HepG2 (cell line): Measurements from ENCODE around the gene TTYH2. TPM values are rescaled to one million over a fixed set of nuclear protein-coding genes. Genes with fewer than 3 reads are reported as not detected.

ENCODE experiments used
- ATAC-seq: fragments of 200-7000 bp; cut with Tn5 transposase; 3 replicates; pipeline ENCODE4 v1.9.1; 2020; ENCODE audit warnings: mild to moderate bottlenecking, moderate library complexity
- BruUV-seq: library from RNA; stranded (reverse); fragments of 400-500 nt; replicated peaks from 2 replicates; lab custom pipeline; 2021; lab: Mats Ljungman, UMichigan
- CTCF ChIA-PET: fragments of 300-600 bp; formaldehyde crosslinking; extraction: SDS; loops from one replicate; lab custom pipeline; 2021; ENCODE audit warnings: low total read pairs, inconsistent platforms, low intra/inter-chr PET ratio; lab: Yijun Ruan, JAX
- POLR2A ChIA-PET: fragments of 350-600 bp; sonication (Branson Sonifier 250); formaldehyde crosslinking; loops from one replicate; lab custom pipeline; 2020; ENCODE audit warnings: antibody characterized with exemption, inconsistent platforms; lab: Yijun Ruan, JAX
- DNase-seq: peaks from one replicate; pipeline ENCODE4 v3.0.0-alpha.2; 2015; ENCODE audit warnings: low spot score
- FAIRE-seq: peaks from 3 replicates; lab custom pipeline; 2011; peaks lifted over from hg19 to GRCh38; lab: Jason Lieb, UNC
- H2AFZ ChIP-seq: one replicate; pipeline ENCODE4 v1.6.1; 2011; ENCODE audit warnings: low read length, inconsistent platforms
- H3K27ac ChIP-seq: fragments of 300-600 bp; 3 replicates; pipeline ENCODE4 v1.8.0; 2011; ENCODE audit warnings: mixed run types, mild to moderate bottlenecking, mixed read lengths, low read length, inconsistent platforms; ENCODE audit not compliant: insufficient read depth; ENCODE audit errors: extremely low read length
- H3K27me3 ChIP-seq, 2 experiments: fragments of 200-600 bp in 1 of 2; 2 replicates in 1 of 2; 3 replicates in 1 of 2; pipeline versions ENCODE4 v1.6.0 to v1.8.0; 2011; ENCODE audit warnings: low read length in 2 of 2, mild to moderate bottlenecking in 2 of 2, moderate library complexity in 2 of 2, inconsistent platforms in 1 of 2; ENCODE audit not compliant: insufficient read depth in 2 of 2, control insufficient read depth in 1 of 2
- H3K36me3 ChIP-seq, 2 experiments: fragments of 200-600 bp in 1 of 2; replicated peaks in 1 of 2; 2 replicates in 1 of 2; 3 replicates in 1 of 2; pipeline versions ENCODE4 v1.5.1 to v1.8.0; 2011; ENCODE audit warnings: low read length in 2 of 2, inconsistent platforms in 1 of 2; ENCODE audit not compliant: insufficient read depth in 2 of 2, control insufficient read depth in 1 of 2
- H3K4me1 ChIP-seq: 2 replicates; pipeline ENCODE4 v1.5.1; 2012; ENCODE audit warnings: low read length, inconsistent platforms; ENCODE audit not compliant: insufficient read depth
- H3K4me2 ChIP-seq: 2 replicates; pipeline ENCODE4 v1.6.0; 2011; ENCODE audit warnings: low read depth, low read length, inconsistent platforms
- H3K4me3 ChIP-seq, 3 experiments: fragments of 200-600 bp in 1 of 3; sonication (generic), shearing (Covaris generic) in 1 of 3; replicated peaks in 1 of 3; 2 replicates each; pipeline ENCODE4 v1.5.1; 2011 to 2016; ENCODE audit warnings: low read length in 3 of 3, inconsistent platforms in 2 of 3, low read depth in 2 of 3, mild to moderate bottlenecking in 2 of 3, control low read depth in 1 of 3, mixed read lengths in 1 of 3; ENCODE audit not compliant: insufficient read depth in 1 of 3
- H3K79me2 ChIP-seq: one replicate; pipeline ENCODE4 v1.6.1; 2011; ENCODE audit warnings: low read length, inconsistent platforms; ENCODE audit not compliant: insufficient read depth
- H3K9ac ChIP-seq: 2 replicates; pipeline ENCODE4 v1.6.0; 2011; ENCODE audit warnings: mild to moderate bottlenecking, low read depth, low read length, inconsistent platforms; ENCODE audit not compliant: insufficient read depth
- H3K9me3 ChIP-seq: 2 replicates; pipeline ENCODE4 v1.5.1; 2012; ENCODE audit warnings: mild to moderate bottlenecking, low read length
- H4K20me1 ChIP-seq: 2 replicates; pipeline ENCODE4 v1.6.0; 2011; ENCODE audit warnings: inconsistent platforms, mild to moderate bottlenecking, low read length, moderate library complexity; ENCODE audit not compliant: insufficient read depth
- BCL6 ChIP-seq: IDR thresholded peaks from 2 replicates; pipeline ENCODE4 v1.6.1; 2016; ENCODE audit warnings: missing genetic modification reagents, missing compliant biosample characterization
- ETV5 ChIP-seq: IDR thresholded peaks from 2 replicates; pipeline ENCODE4 v1.6.1; 2018; ENCODE audit warnings: missing biosample characterization, missing genetic modification reagents, inconsistent platforms, borderline replicate concordance
- NFIC ChIP-seq: IDR thresholded peaks from 2 replicates; pipeline ENCODE4 v1.6.1; 2012; ENCODE audit warnings: mild to moderate bottlenecking, low read length, inconsistent platforms
- POLR2AphosphoS2 ChIP-seq: IDR thresholded peaks from 2 replicates; pipeline ENCODE4 v1.6.1; 2011; ENCODE audit warnings: low read depth, low read length, improper control_type of control experiment
- PTBP1 ChIP-seq: fragments of 200-400 bp; formaldehyde crosslinking; IDR thresholded peaks from 2 replicates; pipeline ENCODE4 v1.6.1; 2018; ENCODE audit warnings: low read length, low read depth; ENCODE audit not compliant: poor library complexity, severe bottlenecking
- RARA ChIP-seq: IDR thresholded peaks from 2 replicates; pipeline ENCODE4 v1.6.1; 2016; ENCODE audit warnings: missing genetic modification reagents, missing compliant biosample characterization
- ZNF276 ChIP-seq: sonication (generic); formaldehyde crosslinking; IDR thresholded peaks from 2 replicates; pipeline ENCODE4 v1.4.0; 2020; ENCODE audit warnings: mild to moderate bottlenecking, low read depth, missing genetic modification reagents
- ZNF282 ChIP-seq: fragments of 450-650 bp; IDR thresholded peaks from 2 replicates; pipeline ENCODE4 v1.6.1; 2018; ENCODE audit not compliant: partially characterized antibody
- ZNF326 ChIP-seq: sonication (generic); formaldehyde crosslinking; IDR thresholded peaks from 2 replicates; pipeline ENCODE4 v1.4.0; 2020; ENCODE audit warnings: missing genetic modification reagents, borderline replicate concordance
- ZNF430 ChIP-seq: sonication (generic); formaldehyde crosslinking; IDR thresholded peaks from 2 replicates; pipeline ENCODE4 v1.9.0; 2021; ENCODE audit warnings: mild to moderate bottlenecking, missing genetic modification reagents
- ZNF605 ChIP-seq: sonication (generic); formaldehyde crosslinking; IDR thresholded peaks from 2 replicates; pipeline ENCODE4 v1.8.0; 2022; ENCODE audit warnings: mild to moderate bottlenecking, missing genetic modification reagents
- ZNF619 ChIP-seq: sonication (generic); formaldehyde crosslinking; IDR thresholded peaks from 2 replicates; pipeline ENCODE4 v1.4.0; 2020; ENCODE audit warnings: mild to moderate bottlenecking, missing genetic modification reagents
- ZNF761 ChIP-seq: sonication (generic); formaldehyde crosslinking; conservative IDR thresholded peaks from 2 replicates; pipeline ENCODE4 v1.4.0; 2020; ENCODE audit warnings: mild to moderate bottlenecking, missing genetic modification reagents
- ZNF776 ChIP-seq: sonication (generic); formaldehyde crosslinking; IDR thresholded peaks from 2 replicates; pipeline ENCODE4 v1.4.0; 2020; ENCODE audit warnings: mild to moderate bottlenecking, missing genetic modification reagents
- ZNF800 ChIP-seq: sonication (generic); formaldehyde crosslinking; IDR thresholded peaks from 2 replicates; pipeline ENCODE4 v1.4.0; 2020; ENCODE audit warnings: missing genetic modification reagents
- ZNF841 ChIP-seq: sonication (generic); formaldehyde crosslinking; IDR thresholded peaks from 2 replicates; pipeline ENCODE4 v1.8.1; 2023; ENCODE audit warnings: missing genetic modification reagents, borderline replicate concordance
- WGBS: methylation state at CpG from one replicate; pipeline ENCODE4 v1.1.6; 2017; ENCODE audit warnings: low lambda C conversion rate; 5-methylcytosine and 5-hydroxymethylcytosine counted together
- in situ Hi-C: cut with HindIII; loops from 2 replicates; pipeline ENCODE4 v1.10.0; 2017; ENCODE audit warnings: low pct_unique_long_range_greater_than_20kb; ENCODE audit not compliant: extremely low pct_ligation_motif_present
- intact Hi-C: fragments of 100-400 bp; cut with micrococcal nuclease; formaldehyde crosslinking; loops from one replicate; pipeline ENCODE4 v1.10.0; 2022; ENCODE audit not compliant: unreplicated experiment
- polyA plus RNA-seq, 8 experiments: library from polyadenylated mRNA; depleted of rRNA in 3 of 8; stranded (reverse) in 7 of 8; unstranded in 1 of 8; fragments of >200 nt; fragmentation: Illumina TruSeq in 4 of 8; extraction: Trizol in 4 of 8; gene quantifications; 2 replicates each; pipeline versions ENCODE4 v1.2.1 to v1.2.3, GENCODE V29; 2011 to 2016; ENCODE audit warnings: low read depth in 4 of 8, missing spikeins in 1 of 8, mixed read lengths in 1 of 8; ENCODE audit not compliant: insufficient read depth in 1 of 8
- total RNA-seq, 5 experiments: library from RNA; depleted of rRNA; stranded (reverse); fragments of >200 nt; fragmentation: Illumina TruSeq; extraction: Trizol; gene quantifications; 2 replicates each; pipeline ENCODE4 v1.2.3, GENCODE V29; 2016; ENCODE audit warnings: low read depth in 1 of 5

Gene TTYH2
- total and polyA plus RNA-seq, 2 of the 13 experiments (the other 11 are each of a cell fraction or from before 2014, with no cell fraction given) = 0.77 to 0.96 TPM

DNA sequence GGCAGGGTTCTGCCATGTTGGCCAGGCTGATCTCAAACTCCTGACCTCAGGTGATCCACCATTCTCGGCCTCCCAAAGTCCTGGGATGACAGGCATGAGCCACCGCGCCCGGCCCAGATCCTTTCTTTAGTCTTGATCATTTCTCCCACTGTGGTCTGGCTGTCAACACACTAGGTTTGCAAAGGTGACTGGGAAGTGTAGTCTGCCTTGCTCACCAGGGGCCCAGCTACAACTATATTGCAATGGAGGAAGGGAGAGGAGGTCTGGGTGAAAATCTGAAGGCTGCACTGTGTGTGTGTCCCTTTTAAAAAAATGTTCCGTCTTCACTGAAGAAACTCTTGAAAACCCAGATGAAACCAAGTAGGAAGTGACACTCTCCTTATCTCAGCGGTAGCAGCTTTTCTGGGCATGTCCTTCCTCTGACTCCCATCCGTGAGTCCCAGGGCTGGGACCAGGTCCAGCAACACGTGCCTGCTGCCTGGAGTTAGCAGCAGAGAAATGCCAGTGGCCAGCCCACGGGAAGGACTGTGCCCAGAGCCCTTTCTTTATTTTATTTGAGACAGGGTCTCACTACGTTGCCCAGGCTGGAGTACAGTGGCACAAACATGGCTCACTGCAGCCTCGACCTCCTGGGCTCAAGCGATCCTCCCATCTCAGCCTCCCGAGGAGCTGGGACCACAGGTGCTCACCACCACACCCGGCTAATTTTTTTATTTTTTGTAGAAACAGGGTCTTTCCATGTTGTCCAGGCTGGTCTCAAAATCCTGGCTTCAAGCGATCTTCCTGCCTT lies 94.8 kb downstream of the TTYH2 start:
- Histone ChIP-seq H4K20me1 (no peaks in the 10 kb centered on the region), H3K27ac (no peak overlapping the region), H3K4me2 (no peak overlapping the region), H3K9ac (no peak overlapping the region), H2AFZ (no peak overlapping the region), H3K4me3 (no peak overlapping the region), H3K27me3 (peaks cover 0 to 18% of the 10 kb centered on the region in 2 experiments; a peak in 2 of 5 replicates), H3K36me3 (no peaks in the 10 kb centered on the region), H3K4me1 (no peaks in the 10 kb centered on the region), H3K9me3 (peaks cover 17% of the 10 kb centered on the region), H3K79me2 (no peaks in the 10 kb centered on the region)
- ATAC-seq = no peak
- 40% methylated on average over 15 of the region's 15 CpGs for WGBS
- BruUV-seq = no TSS peak
- FAIRE-seq = no peak
- in situ Hi-C loops = no loop called here
- intact Hi-C loops = loop anchor here (10.0 kb wide), 1 partner anchor 187 kb away; no protein-coding TSS in a partner anchor
- DNase-seq = no peak
- CTCF ChIA-PET = no interaction called here
- POLR2A ChIA-PET = no interaction called here
- TF ChIP-seq NFIC (no peak), ZNF605 (CRISPR knock-in tag) (no peak), PTBP1 (no peak), ZNF841 (CRISPR knock-in tag) (no peak), ZNF776 (no peak)

GRCh38 chr17:74309902-74310301 lies 96.5 kb downstream of the TTYH2 start:
- ATAC-seq (no peak; the same call in 1 of the 3 replicates), DNase-seq (no peak), FAIRE-seq (no peak)
- H3K36me3 ChIP-seq = no peaks in the 10 kb centered on the region
- in situ Hi-C loops = no loop called here
- no peaks in the 10 kb centered on the region for H3K79me2 ChIP-seq
- no peak for TF ChIP-seq ZNF326 (CRISPR knock-in tag)
- TF ChIP-seq ETV5 (CRISPR knock-in tag) = no peak
- no peak for TF ChIP-seq ZNF761
- no peak for TF ChIP-seq ZNF282
- TF ChIP-seq ZNF619 (CRISPR knock-in tag) = no peak
- no peak for TF ChIP-seq RARA (CRISPR knock-in tag)
- TF ChIP-seq BCL6 (CRISPR knock-in tag) = no peak
- no peak for TF ChIP-seq ZNF276
- TF ChIP-seq POLR2AphosphoS2 = no peak
- TF ChIP-seq ZNF800 = no peak
- no peak for TF ChIP-seq ZNF430
- intact Hi-C loops = loop anchor here (10.0 kb wide), 1 partner anchor 185 kb away; no protein-coding TSS in a partner anchor
- H2AFZ ChIP-seq = no peak overlapping the region
- BruUV-seq = no TSS peak
- POLR2A ChIA-PET = no interaction called here
- H3K4me1 ChIP-seq = no peaks in the 10 kb centered on the region
- no peaks in the 10 kb centered on the region for H4K20me1 ChIP-seq
- no peak overlapping the region for H3K27ac ChIP-seq
- H3K4me2 ChIP-seq = no peak overlapping the region
- no CpG with 5 or more reads among the region's 12 CpGs for WGBS
- H3K9me3 ChIP-seq = peaks cover 18% of the 10 kb centered on the region
- CTCF ChIA-PET = no interaction called here
- no peak overlapping the region for H3K9ac ChIP-seq
- H3K27me3 ChIP-seq = peaks cover 2 to 18% of the 10 kb centered on the region in 2 experiments; a peak in 2 of 5 replicates
- no peak overlapping the region for H3K4me3 ChIP-seq
